ENCODE data around the gene PDE4C.
A peak's percentile ranks its signal among the peaks of the same experiment; 100 is the strongest.

PDE4C gene

DNA sequence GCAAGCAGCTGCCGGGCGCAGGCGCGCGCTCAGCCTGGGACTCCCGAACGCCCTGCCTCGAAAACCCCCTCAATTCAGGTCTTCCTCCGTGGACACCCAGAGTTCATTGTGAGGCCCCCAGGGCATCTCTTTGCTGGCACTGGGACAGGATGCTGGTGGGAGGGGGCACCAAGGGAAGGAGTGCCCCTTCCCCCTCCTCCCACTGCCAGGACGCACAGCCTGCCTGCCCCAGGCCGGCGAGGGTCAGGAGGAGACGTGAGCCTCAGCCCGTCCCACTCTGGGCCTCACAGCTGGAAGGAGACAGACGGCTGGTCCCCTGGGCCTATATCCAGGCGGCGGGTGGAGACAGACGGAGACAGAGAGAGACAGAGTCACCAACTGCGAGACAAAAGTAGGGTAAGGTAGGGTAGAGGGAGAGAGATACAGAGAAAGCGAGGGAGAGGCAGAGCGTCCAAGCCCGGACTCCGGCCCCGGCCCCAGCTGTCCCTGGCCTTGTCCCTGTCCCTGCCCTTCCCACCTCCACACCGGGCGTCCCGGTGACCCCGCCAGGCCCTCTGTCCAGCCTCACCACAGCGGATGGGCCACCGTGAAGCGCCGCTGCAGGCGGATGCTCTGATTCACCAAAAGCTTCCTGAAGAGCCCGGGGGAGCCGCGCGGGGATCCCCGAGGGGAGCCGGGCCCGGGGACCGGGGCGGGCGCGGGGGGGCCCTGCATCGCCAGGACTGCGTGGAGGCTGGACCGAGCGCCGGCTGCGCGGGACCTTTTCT is at the start of gene PDE4C:
Gene PDE4C (minus strand): TSS at position 737 of the 767 bp plus-strand sequence. CDS start 23 bp downstream, at position 714.
- no peak within 1 kb of the TSS for H3K4me3 ChIP-seq (ENCODE audit: low read depth in 1 of 2, low read length in 2 of 2)

DNA sequence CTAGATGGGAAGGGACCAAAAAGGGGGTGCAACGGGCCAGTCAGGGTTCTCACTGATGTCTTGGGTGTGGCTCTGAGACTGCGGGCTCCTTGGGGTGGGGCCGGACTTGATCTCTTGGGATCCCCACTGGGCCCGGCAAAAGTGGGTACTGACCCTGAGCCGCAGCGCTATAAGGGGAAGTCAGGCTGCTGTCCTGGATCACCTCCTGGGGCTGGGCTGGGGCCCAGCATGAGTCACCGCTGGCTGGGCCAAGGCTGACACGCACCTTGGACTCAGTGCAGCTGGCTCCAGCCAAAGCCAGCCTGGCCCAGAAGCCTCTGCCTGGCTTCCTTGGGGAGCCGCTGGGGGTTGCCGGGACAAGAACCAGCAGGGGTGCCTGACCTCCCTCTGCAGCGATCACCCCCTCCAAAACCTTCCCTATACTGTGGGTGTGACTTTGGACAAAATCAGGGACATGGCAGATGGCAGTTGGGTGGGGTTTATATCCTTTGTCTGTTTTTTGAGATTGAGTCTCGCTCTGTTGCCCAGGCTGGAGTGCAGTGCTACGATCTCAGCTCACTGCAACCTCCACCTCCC is 48.6 kb upstream of the PDE4C start:
- Histone ChIP-seq H3K4me1 (ENCODE audit: control insufficient read depth in 1 of 2, insufficient read depth in 2 of 2, low read length in 2 of 2) (peaks cover 26 to 45% of the 10 kb centered on the region in 2 donors), H3K4me3 (ENCODE audit: low read depth in 1 of 2, low read length in 2 of 2) (peak overlapping the region; percentile 4 to 20), H3K9me3 (ENCODE audit: control insufficient read depth in 1 of 2, low read length in 2 of 2) (no peaks in the 10 kb centered on the region), H3K27ac (ENCODE audit: low read depth, low read length) (peak overlapping the region; percentile 78), H3K27me3 (ENCODE audit: control insufficient read depth in 1 of 2, insufficient read depth in 2 of 2, low read length in 2 of 2) (no peaks in the 10 kb centered on the region), H3K9ac (ENCODE audit: low read depth in 1 of 2, low read length in 2 of 2) (peak overlapping the region; percentile 53 to 63), H3K36me3 (ENCODE audit: control insufficient read depth in 1 of 2, insufficient read depth in 2 of 2, low read length in 2 of 2) (peaks cover 16 to 21% of the 10 kb centered on the region in 2 donors)

More for the DNA sequence above, at the start of gene PDE4C:
- Histone ChIP-seq H3K9me3 (ENCODE audit: control insufficient read depth in 1 of 2, low read length in 2 of 2) (no peaks in the 10 kb centered on the region), H3K36me3 (ENCODE audit: control insufficient read depth in 1 of 2, insufficient read depth in 2 of 2, low read length in 2 of 2) (no peaks in the 10 kb centered on the region), H3K4me1 (ENCODE audit: control insufficient read depth in 1 of 2, insufficient read depth in 2 of 2, low read length in 2 of 2) (peaks cover 8 to 19% of the 10 kb centered on the region in 2 donors), H3K27me3 (ENCODE audit: control insufficient read depth in 1 of 2, insufficient read depth in 2 of 2, low read length in 2 of 2) (peaks cover 22 to 25% of the 10 kb centered on the region in 2 donors), H3K9ac (ENCODE audit: low read depth in 1 of 2, low read length in 2 of 2) (peak within 1 kb of the TSS in 1 of 2 donors; percentile 63), H3K27ac (ENCODE audit: low read depth, low read length) (peak within 1 kb of the TSS; percentile 20)

DNA sequence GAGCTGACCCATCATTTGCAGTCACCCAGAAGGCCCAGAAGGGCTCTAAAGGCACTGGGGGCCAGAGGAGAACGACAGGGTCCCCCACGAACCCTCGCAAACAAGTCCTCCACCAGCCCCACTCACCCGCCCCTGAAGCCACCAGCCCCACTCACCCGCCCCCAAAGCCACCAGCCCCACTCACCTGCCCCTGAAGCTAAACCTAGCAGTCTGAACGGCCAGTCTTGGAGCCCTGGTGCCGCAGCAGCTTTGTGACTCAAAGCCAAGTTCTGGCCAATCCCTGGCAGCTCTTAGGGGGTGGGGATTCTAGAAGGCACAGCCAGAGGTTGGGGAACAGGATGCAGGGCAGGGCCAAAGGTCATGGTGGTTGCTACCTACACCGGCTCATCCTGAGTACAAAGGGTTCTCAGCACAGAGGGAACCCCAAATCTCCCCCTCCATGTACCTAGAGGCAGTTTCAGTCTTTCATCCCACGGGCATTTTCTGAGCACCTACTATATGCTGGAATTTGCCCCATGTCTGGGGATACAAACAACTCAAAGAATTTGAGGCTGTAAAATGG is 48.1 kb upstream of the PDE4C start, which contains the start of gene IQCN:
Gene IQCN (minus strand): TSS at position 234 of the 562 bp plus-strand sequence. CDS start 4,974 bp downstream, outside the sequence.
- peak within 1 kb of the TSS; percentile 4 to 20 for H3K4me3 ChIP-seq (ENCODE audit: low read depth in 1 of 2, low read length in 2 of 2)
- H3K4me1 ChIP-seq (ENCODE audit: control insufficient read depth in 1 of 2, insufficient read depth in 2 of 2, low read length in 2 of 2), result peaks cover 26 to 44% of the 10 kb centered on the region in 2 donors
- peak within 1 kb of the TSS; percentile 78 for H3K27ac ChIP-seq (ENCODE audit: low read depth, low read length)
- peaks cover 16 to 21% of the 10 kb centered on the region in 2 donors for H3K36me3 ChIP-seq (ENCODE audit: control insufficient read depth in 1 of 2, insufficient read depth in 2 of 2, low read length in 2 of 2)
- H3K9me3 ChIP-seq (ENCODE audit: control insufficient read depth in 1 of 2, low read length in 2 of 2), result no peaks in the 10 kb centered on the region
- peak within 1 kb of the TSS; percentile 53 to 63 for H3K9ac ChIP-seq (ENCODE audit: low read depth in 1 of 2, low read length in 2 of 2)
- no peaks in the 10 kb centered on the region for H3K27me3 ChIP-seq (ENCODE audit: control insufficient read depth in 1 of 2, insufficient read depth in 2 of 2, low read length in 2 of 2)

DNA sequence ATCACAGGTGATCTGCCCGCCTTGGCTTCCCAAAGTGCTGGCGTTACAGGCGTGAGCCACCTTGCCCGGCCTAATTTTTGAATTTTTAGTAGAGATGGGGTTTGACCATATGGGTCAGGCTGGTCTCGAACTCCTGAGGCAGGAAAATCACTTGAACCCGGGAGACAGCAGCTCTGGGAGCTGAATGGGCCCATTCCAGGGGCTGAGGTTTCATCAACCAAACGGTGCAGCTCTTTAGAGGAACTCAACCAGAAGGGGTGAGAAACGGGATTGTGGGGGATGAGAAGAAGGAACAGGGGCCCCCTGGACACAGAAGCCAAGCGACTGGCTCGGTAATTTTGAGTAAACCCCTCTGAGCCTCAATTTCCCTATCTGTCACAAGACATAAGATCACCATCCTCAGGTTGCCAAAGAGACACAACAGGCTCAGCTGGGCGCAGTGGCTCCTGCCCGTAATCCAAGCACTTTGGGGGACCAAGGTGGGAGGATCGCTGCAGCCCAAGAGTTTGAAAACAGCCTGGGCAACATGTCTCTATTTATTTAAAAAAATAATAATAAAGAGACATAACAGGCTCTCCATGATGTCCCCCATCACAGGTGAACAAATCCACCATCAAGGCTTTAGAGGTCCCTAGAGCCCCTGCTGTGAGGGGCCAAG is 47.5 kb upstream of the PDE4C start:
- peaks cover 11 to 19% of the 10 kb centered on the region in 2 donors for H3K36me3 ChIP-seq (ENCODE audit: control insufficient read depth in 1 of 2, insufficient read depth in 2 of 2, low read length in 2 of 2)
- peaks cover 21 to 38% of the 10 kb centered on the region in 2 donors for H3K4me1 ChIP-seq (ENCODE audit: control insufficient read depth in 1 of 2, insufficient read depth in 2 of 2, low read length in 2 of 2)
- no peaks in the 10 kb centered on the region for H3K9me3 ChIP-seq (ENCODE audit: control insufficient read depth in 1 of 2, low read length in 2 of 2)
- H3K27ac ChIP-seq (ENCODE audit: low read depth, low read length), result peak overlapping the region; percentile 78
- H3K27me3 ChIP-seq (ENCODE audit: control insufficient read depth in 1 of 2, insufficient read depth in 2 of 2, low read length in 2 of 2), result no peaks in the 10 kb centered on the region
- H3K4me3 ChIP-seq (ENCODE audit: low read depth in 1 of 2, low read length in 2 of 2), result no peak overlapping the region
- H3K9ac ChIP-seq (ENCODE audit: low read depth in 1 of 2, low read length in 2 of 2), result no peak overlapping the region

DNA sequence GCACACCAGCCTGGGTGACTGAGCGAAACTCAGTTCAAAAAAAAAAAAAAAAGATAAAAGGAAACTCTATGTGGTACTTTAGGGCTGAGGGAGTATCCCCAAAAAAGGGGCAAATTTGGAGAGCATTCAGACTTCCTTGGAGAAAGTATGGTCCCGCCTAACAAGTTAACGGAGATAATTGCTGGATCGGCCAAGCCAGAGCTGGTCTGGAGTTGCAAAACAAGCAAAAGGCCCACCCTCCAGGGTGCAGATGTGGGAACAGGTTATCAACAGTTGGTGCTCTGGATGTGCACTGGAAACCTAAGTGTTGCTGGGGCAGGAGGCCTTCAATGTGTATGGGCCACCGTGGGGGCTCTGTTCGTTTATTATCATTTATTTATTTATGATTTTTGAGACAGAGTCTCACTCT is 45.2 kb upstream of the PDE4C start:
- Histone ChIP-seq H3K36me3 (ENCODE audit: control insufficient read depth in 1 of 2, insufficient read depth in 2 of 2, low read length in 2 of 2) (peaks cover 13 to 20% of the 10 kb centered on the region in 2 donors), H3K27me3 (ENCODE audit: control insufficient read depth in 1 of 2, insufficient read depth in 2 of 2, low read length in 2 of 2) (no peaks in the 10 kb centered on the region), H3K9me3 (ENCODE audit: control insufficient read depth in 1 of 2, low read length in 2 of 2) (no peaks in the 10 kb centered on the region), H3K4me1 (ENCODE audit: control insufficient read depth in 1 of 2, insufficient read depth in 2 of 2, low read length in 2 of 2) (peaks cover 11 to 27% of the 10 kb centered on the region in 2 donors), H3K4me3 (ENCODE audit: low read depth in 1 of 2, low read length in 2 of 2) (no peak overlapping the region), H3K27ac (ENCODE audit: low read depth, low read length) (no peak overlapping the region), H3K9ac (ENCODE audit: low read depth in 1 of 2, low read length in 2 of 2) (no peak overlapping the region)

DNA sequence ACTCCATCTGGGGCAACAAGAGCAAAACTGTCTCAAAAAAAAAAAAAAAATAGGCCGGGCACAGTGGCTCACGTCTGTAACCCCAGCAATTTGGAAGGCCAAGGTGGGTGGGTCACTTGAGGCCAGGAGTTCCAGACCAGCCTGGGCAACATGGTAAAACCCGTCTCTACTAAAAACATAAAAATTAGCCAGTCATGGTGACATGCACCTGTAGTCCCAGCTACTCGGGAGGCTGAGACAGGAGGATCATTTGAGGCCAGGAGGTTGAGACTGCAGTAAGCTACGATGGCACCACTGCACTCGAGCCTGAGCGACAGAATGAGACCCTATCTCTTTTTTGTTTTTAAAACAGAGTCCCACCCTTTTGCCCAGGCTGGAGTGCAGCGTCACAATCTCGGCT is 44.1 kb upstream of the PDE4C start:
- Histone ChIP-seq H3K4me1 (ENCODE audit: control insufficient read depth in 1 of 2, insufficient read depth in 2 of 2, low read length in 2 of 2) (peaks cover 5 to 16% of the 10 kb centered on the region in 2 donors), H3K4me3 (ENCODE audit: low read depth in 1 of 2, low read length in 2 of 2) (no peak overlapping the region), H3K36me3 (ENCODE audit: control insufficient read depth in 1 of 2, insufficient read depth in 2 of 2, low read length in 2 of 2) (peaks cover 9 to 26% of the 10 kb centered on the region in 2 donors), H3K9ac (ENCODE audit: low read depth in 1 of 2, low read length in 2 of 2) (no peak overlapping the region), H3K9me3 (ENCODE audit: control insufficient read depth in 1 of 2, low read length in 2 of 2) (no peaks in the 10 kb centered on the region), H3K27ac (ENCODE audit: low read depth, low read length) (no peak overlapping the region), H3K27me3 (ENCODE audit: control insufficient read depth in 1 of 2, insufficient read depth in 2 of 2, low read length in 2 of 2) (no peaks in the 10 kb centered on the region)

DNA sequence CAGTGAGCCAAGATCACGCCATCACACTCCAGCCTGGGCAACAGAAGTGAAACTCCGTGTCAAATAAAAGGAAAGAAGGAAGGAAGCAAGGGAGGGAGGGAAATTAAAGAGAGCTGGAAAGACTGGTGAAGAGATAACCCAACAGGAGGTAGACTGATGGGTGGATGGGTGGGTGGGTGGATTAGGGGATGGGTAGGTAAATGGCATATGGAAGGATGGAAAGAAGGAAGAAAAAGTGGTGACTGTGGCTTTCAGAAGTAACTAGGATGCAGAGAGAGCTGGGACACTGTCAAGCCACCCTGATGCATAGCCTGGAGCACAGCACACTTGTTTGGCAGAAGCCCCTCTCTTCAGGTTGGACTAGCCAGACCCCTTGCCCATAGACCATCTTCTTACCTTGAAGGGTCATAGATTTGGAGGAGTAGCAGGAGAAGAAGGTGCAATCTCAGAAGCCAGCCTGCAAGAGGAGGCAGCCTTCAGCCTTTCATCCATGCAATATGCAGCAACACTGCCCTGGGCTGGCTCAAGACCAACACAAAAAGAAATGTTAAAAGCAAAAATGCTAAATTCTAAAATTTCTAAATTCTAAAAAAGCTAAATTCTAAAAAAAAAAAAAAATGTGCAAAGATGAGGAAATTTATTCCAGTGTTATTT is 43.0 kb upstream of the PDE4C start:
- Histone ChIP-seq H3K9me3 (ENCODE audit: control insufficient read depth in 1 of 2, low read length in 2 of 2) (no peaks in the 10 kb centered on the region), H3K27ac (ENCODE audit: low read depth, low read length) (no peak overlapping the region), H3K27me3 (ENCODE audit: control insufficient read depth in 1 of 2, insufficient read depth in 2 of 2, low read length in 2 of 2) (no peaks in the 10 kb centered on the region), H3K9ac (ENCODE audit: low read depth in 1 of 2, low read length in 2 of 2) (no peak overlapping the region), H3K4me1 (ENCODE audit: control insufficient read depth in 1 of 2, insufficient read depth in 2 of 2, low read length in 2 of 2) (peaks cover 0 to 5% of the 10 kb centered on the region in 2 donors), H3K36me3 (ENCODE audit: control insufficient read depth in 1 of 2, insufficient read depth in 2 of 2, low read length in 2 of 2) (peaks cover 9 to 36% of the 10 kb centered on the region in 2 donors), H3K4me3 (ENCODE audit: low read depth in 1 of 2, low read length in 2 of 2) (no peak overlapping the region)

DNA sequence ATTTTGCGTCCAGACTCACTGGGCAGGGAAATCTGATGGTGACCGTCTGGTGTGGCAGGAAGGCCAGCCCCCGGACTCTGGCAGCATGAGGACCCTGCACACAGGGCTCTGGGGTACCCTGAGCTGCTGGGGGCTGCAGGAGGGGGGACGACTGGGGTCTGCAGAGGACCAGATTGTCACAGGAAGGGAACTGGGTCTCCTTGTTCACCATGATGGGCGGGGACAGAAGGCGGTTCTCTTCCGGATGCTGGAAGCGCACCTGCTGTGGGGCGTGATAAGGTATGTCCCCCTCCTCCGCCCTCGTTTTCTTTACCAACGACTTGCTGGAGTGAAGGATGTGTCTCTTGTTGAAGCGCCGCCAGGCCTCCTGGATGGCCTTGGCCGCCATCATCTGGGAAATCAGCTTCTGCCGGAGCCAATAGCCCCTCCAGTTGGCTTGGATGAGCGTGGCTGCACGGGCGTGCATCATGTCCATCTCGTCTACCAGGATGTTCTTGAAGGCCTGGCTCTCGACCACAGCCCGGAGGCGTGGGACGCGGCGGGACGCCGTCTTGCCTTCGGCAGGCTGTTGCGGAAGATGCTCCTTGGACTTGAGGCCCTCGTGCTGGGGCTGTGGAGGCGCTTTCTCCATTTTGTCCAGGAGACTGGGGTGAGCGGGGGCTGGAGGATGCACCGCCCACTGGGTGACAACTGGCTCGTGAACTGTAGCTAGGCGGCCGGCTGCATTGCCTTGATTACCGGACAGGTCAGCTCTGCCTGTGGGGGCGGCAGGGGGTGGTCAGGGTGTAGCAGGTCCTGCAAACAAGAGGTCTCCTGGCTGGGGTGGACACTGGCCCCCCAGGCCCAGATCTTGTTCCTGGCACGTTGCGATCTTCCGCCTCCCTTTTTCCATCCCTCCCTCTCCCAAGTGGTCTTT is 40.8 kb upstream of the PDE4C start:
- no peak overlapping the region for H3K9ac ChIP-seq (ENCODE audit: low read depth in 1 of 2, low read length in 2 of 2)
- no peaks in the 10 kb centered on the region for H3K9me3 ChIP-seq (ENCODE audit: control insufficient read depth in 1 of 2, low read length in 2 of 2)
- H3K36me3 ChIP-seq (ENCODE audit: control insufficient read depth in 1 of 2, insufficient read depth in 2 of 2, low read length in 2 of 2), result peaks cover 9 to 34% of the 10 kb centered on the region in 2 donors

DNA sequence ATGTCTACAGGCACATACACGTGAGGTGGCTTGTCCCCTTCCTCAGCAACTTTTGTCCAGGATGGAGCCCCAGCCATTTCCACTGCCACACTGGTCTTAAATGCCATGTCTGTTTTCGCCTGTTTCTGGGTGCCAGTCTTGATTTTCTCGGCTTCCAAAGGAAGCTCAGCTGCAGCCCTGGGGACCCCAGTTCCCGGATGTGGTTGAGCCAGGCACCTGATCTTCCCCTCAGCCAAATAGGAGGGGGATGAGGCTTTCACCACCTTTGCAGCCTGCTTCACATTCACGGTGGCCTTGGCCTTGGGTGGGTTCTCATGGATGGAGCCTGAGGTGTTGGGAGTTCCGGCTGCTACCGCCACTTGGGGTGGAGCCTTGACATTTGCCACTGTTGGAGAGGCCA is 39.3 kb upstream of the PDE4C start:
- H3K4me3 ChIP-seq (ENCODE audit: low read depth in 1 of 2, low read length in 2 of 2), result no peak overlapping the region
- H3K36me3 ChIP-seq (ENCODE audit: control insufficient read depth in 1 of 2, insufficient read depth in 2 of 2, low read length in 2 of 2), result peaks cover 9 to 34% of the 10 kb centered on the region in 2 donors
- no peak overlapping the region for H3K9ac ChIP-seq (ENCODE audit: low read depth in 1 of 2, low read length in 2 of 2)
- no peaks in the 10 kb centered on the region for H3K27me3 ChIP-seq (ENCODE audit: control insufficient read depth in 1 of 2, insufficient read depth in 2 of 2, low read length in 2 of 2)
- H3K9me3 ChIP-seq (ENCODE audit: control insufficient read depth in 1 of 2, low read length in 2 of 2), result no peaks in the 10 kb centered on the region
- H3K4me1 ChIP-seq (ENCODE audit: control insufficient read depth in 1 of 2, insufficient read depth in 2 of 2, low read length in 2 of 2), result no peaks in the 10 kb centered on the region
- H3K27ac ChIP-seq (ENCODE audit: low read depth, low read length), result no peak overlapping the region

More for the DNA sequence above, 40.8 kb upstream of the PDE4C start:
- no peak overlapping the region for H3K4me3 ChIP-seq (ENCODE audit: low read depth in 1 of 2, low read length in 2 of 2)
- H3K27ac ChIP-seq (ENCODE audit: low read depth, low read length), result no peak overlapping the region
- H3K4me1 ChIP-seq (ENCODE audit: control insufficient read depth in 1 of 2, insufficient read depth in 2 of 2, low read length in 2 of 2), result no peaks in the 10 kb centered on the region
- no peaks in the 10 kb centered on the region for H3K27me3 ChIP-seq (ENCODE audit: control insufficient read depth in 1 of 2, insufficient read depth in 2 of 2, low read length in 2 of 2)
